Fibroblast of lung (primary cell): ENCODE data around the gene PCDHB9.
"Not testable (repeated sequence)": the region's sequence is repeated elsewhere in the genome, so short reads cannot be mapped to it uniquely, and the experiment has no call there.

ENCODE experiments used
- CTCF ChIP-seq, 2 donors: IDR thresholded peaks in 1 of 2; conservative IDR thresholded peaks in 1 of 2; 1 replicate in 1 of 2; 2 replicates in 1 of 2; pipeline ENCODE4 v1.5.1; 2011 to 2012; ENCODE audit warnings: low read length in 2 of 2, control low read depth in 1 of 2, inconsistent platforms in 1 of 2, low read depth in 1 of 2, mild to moderate bottlenecking in 1 of 2
- EZH2 ChIP-seq: IDR thresholded peaks from 2 replicates; pipeline ENCODE4 v1.5.1; 2012; ENCODE audit warnings: low read length, control low read depth, mild to moderate bottlenecking; ENCODE audit errors: missing control alignments

GRCh38 chr5:141194332-141194731, 7.4 kb downstream of the PCDHB9 start:
- TF ChIP-seq CTCF (conservative IDR thresholded peaks at IDR 0.05 in 1 of 2, IDR thresholded peaks at IDR 0.05 in 1 of 2; ENCODE audit: low read depth in 1 of 2, low read length in 2 of 2); EZH2: not testable (repeated sequence)
